ENCODE results near the gene GPRASP2. TPM values are rescaled to one million over a fixed set of nuclear protein-coding genes. Genes with fewer than 3 reads are reported as not detected.

Gene GPRASP2
- polyA plus RNA-seq, 1 experiment = 5.8 TPM

- TF ChIP-seq, protein P1, sequence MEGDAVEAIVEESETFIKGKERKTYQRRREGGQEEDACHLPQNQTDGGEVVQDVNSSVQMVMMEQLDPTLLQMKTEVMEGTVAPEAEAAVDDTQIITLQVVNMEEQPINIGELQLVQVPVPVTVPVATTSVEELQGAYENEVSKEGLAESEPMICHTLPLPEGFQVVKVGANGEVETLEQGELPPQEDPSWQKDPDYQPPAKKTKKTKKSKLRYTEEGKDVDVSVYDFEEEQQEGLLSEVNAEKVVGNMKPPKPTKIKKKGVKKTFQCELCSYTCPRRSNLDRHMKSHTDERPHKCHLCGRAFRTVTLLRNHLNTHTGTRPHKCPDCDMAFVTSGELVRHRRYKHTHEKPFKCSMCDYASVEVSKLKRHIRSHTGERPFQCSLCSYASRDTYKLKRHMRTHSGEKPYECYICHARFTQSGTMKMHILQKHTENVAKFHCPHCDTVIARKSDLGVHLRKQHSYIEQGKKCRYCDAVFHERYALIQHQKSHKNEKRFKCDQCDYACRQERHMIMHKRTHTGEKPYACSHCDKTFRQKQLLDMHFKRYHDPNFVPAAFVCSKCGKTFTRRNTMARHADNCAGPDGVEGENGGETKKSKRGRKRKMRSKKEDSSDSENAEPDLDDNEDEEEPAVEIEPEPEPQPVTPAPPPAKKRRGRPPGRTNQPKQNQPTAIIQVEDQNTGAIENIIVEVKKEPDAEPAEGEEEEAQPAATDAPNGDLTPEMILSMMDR (IDR thresholded peaks at IDR 0.05; ENCODE audit: insufficient read depth, low read depth, low read length) = no peak
- no peak for DNase-seq (ENCODE audit: low read depth)
- no peak overlapping the region for H3K4me3 ChIP-seq (ENCODE audit: low read depth, low read length)
- POLR2A ChIA-PET = no interaction called here
- no peaks in the 10 kb centered on the region for H3K27me3 ChIP-seq (ENCODE audit: control insufficient read depth, insufficient read depth, low read length)
- CTCF ChIA-PET = no interaction called here
- H3K36me3 ChIP-seq (ENCODE audit: control insufficient read depth, insufficient read depth, low read length) = no peaks in the 10 kb centered on the region
Measured at GRCh38 chrX:102684772-102685520, 27.3 kb upstream of the GPRASP2 start.

DNA sequence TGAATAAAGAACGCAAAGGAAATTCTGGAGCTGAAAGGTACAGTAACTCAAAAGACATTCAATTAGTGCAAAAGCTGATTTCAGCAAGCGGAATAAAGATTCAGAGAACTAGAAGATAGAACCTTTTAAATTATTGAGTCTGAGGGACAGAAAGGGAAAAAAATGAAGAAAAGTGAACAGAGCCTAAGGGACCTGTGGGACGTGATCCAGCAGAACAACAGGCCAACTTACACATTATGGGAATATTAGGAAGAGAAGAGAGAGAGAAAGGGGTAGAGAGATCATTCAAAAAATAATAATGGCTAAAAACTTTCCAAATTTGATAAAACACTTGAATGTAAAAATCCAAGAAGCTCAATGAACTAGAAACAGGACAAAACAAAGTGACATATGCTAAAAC lies 17.5 kb upstream of the GPRASP2 start:
- CTCF ChIA-PET = no interaction called here
- POLR2A ChIA-PET = no interaction called here
- Histone ChIP-seq H3K27me3 (ENCODE audit: control insufficient read depth, insufficient read depth, low read length) (no peaks in the 10 kb centered on the region), H3K4me3 (ENCODE audit: low read depth, low read length) (no peak overlapping the region), H3K36me3 (ENCODE audit: control insufficient read depth, insufficient read depth, low read length) (no peaks in the 10 kb centered on the region)
- TF ChIP-seq, protein P1 (IDR thresholded peaks at IDR 0.05; ENCODE audit: insufficient read depth, low read depth, low read length) = no peak
- no peak for DNase-seq (ENCODE audit: low read depth)

DNA sequence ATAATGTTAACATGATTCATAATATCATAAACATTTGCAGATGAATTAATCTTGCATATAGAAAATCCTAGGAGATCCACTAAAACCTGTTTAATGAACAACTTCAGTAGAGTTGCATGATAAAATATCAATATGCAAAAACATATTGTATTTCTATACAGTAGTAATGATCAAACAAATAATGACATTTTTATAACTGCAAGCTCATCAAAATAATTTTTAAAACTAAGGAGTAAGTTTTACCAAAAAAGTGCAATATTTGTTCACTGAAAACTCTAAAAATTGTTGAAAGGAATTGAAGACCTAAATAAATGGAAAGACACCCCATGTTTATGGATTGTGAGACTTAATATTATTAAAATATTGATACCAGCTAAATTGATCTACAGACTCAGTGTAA lies 15.9 kb upstream of the GPRASP2 start:
- Histone ChIP-seq H3K27me3 (ENCODE audit: control insufficient read depth, insufficient read depth, low read length) (no peaks in the 10 kb centered on the region), H3K36me3 (ENCODE audit: control insufficient read depth, insufficient read depth, low read length) (no peaks in the 10 kb centered on the region), H3K4me3 (ENCODE audit: low read depth, low read length) (no peak overlapping the region)
- CTCF ChIA-PET = no interaction called here
- TF ChIP-seq, protein P1 (IDR thresholded peaks at IDR 0.05; ENCODE audit: insufficient read depth, low read depth, low read length) = no peak
- POLR2A ChIA-PET = no interaction called here
- no peak for DNase-seq (ENCODE audit: low read depth)

DNA sequence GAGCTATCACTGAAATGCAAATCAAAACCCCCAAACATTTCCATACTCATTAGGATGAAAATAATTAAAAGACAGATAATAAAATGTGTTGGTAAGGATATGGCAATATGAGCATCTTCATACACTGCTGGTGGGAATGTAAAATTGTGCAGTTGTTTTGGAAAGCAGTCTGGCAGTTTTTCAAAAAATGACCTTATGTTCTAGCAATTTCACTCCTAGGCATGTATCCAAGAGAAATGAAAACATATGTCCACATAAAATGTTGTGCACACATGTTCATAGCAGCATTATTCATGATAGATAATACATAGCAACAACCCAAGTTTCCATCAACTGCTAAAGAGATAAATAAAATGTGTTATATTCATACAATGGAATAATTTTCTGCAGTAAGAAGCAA lies 14.8 kb upstream of the GPRASP2 start:
- ChIA-PET POLR2A (no interaction called here), CTCF (no interaction called here)
- no peaks in the 10 kb centered on the region for H3K36me3 ChIP-seq (ENCODE audit: control insufficient read depth, insufficient read depth, low read length)
- no peaks in the 10 kb centered on the region for H3K27me3 ChIP-seq (ENCODE audit: control insufficient read depth, insufficient read depth, low read length)
- TF ChIP-seq, protein P1 (IDR thresholded peaks at IDR 0.05; ENCODE audit: insufficient read depth, low read depth, low read length) = no peak
- H3K4me3 ChIP-seq (ENCODE audit: low read depth, low read length) = no peak overlapping the region
- DNase-seq (ENCODE audit: low read depth) = no peak

GRCh38 chrX:102708900-102709299 lies 3.3 kb upstream of the GPRASP2 start:
- POLR2A ChIA-PET = no interaction called here
- DNase-seq (ENCODE audit: low read depth) = no peak
- no peaks in the 10 kb centered on the region for H3K36me3 ChIP-seq (ENCODE audit: control insufficient read depth, insufficient read depth, low read length)
- H3K4me3 ChIP-seq (ENCODE audit: low read depth, low read length) = no peak overlapping the region
- no peaks in the 10 kb centered on the region for H3K27me3 ChIP-seq (ENCODE audit: control insufficient read depth, insufficient read depth, low read length)
- CTCF ChIA-PET = no interaction called here
- TF ChIP-seq, protein P1 (IDR thresholded peaks at IDR 0.05; ENCODE audit: insufficient read depth, low read depth, low read length) = no peak

All from BJ (cell line).